Naive B cell (primary cell): ENCODE measurements around the gene C1QTNF6. TPM values are rescaled to one million over a fixed set of nuclear protein-coding genes. Genes with fewer than 3 reads are reported as not detected.

ENCODE experiments used
- ATAC-seq, 2 donors: fragments of 150-1000 bp; cut with Tn5 transposase; 2 replicates each; pipeline ENCODE4 v1.10.0; 2021; ENCODE audit warnings: low read depth in 2 of 2, mild to moderate bottlenecking in 2 of 2, moderate library complexity in 2 of 2
- DNase-seq: peaks from one replicate; pipeline ENCODE4 v3.0.0; 2022
- H3K27ac Mint-ChIP-seq, 6 donors: one replicate each; pipeline ENCODE4 v1.8.0; 2020 to 2022; ENCODE audit warnings: mild to moderate bottlenecking in 6 of 6, mixed read lengths in 6 of 6, moderate library complexity in 5 of 6, inconsistent platforms in 2 of 6
- H3K27me3 Mint-ChIP-seq, 3 donors: one replicate each; pipeline ENCODE4 v1.8.0; 2021 to 2022; ENCODE audit warnings: mixed read lengths in 3 of 3, mild to moderate bottlenecking in 1 of 3
- H3K36me3 Mint-ChIP-seq, 2 donors: one replicate each; pipeline ENCODE4 v1.8.0; 2020 to 2022; ENCODE audit warnings: mixed read lengths in 2 of 2, inconsistent platforms in 1 of 2, mild to moderate bottlenecking in 1 of 2
- H3K4me1 Mint-ChIP-seq, 3 donors: one replicate each; pipeline ENCODE4 v1.8.0; 2020 to 2022; ENCODE audit warnings: mixed read lengths in 3 of 3, inconsistent platforms in 1 of 3, mild to moderate bottlenecking in 1 of 3, moderate library complexity in 1 of 3
- H3K4me3 Mint-ChIP-seq, 8 donors: one replicate each; pipeline ENCODE4 v1.8.0; 2020 to 2022; ENCODE audit warnings: mild to moderate bottlenecking in 8 of 8, mixed read lengths in 8 of 8, moderate library complexity in 8 of 8, inconsistent platforms in 2 of 8
- H3K9me3 Mint-ChIP-seq, 7 donors: one replicate each; pipeline ENCODE4 v1.8.0; 2020 to 2022; ENCODE audit warnings: mixed read lengths in 7 of 7, mild to moderate bottlenecking in 5 of 7, inconsistent platforms in 2 of 7, moderate library complexity in 1 of 7
- polyA plus RNA-seq, 6 donors: library from polyadenylated mRNA; unstranded; fragments of 300-500 nt; fragmentation: Illumina TruSeq; gene quantifications; one replicate each; pipeline ENCODE4 v1.2.3, GENCODE V29; 2021; ENCODE audit warnings: low read depth in 6 of 6

The C1QTNF6 gene
- polyA plus RNA-seq, 6 donors from 2014 or later: 1.1 to 2.0 (median 1.5) TPM; not detected in 1

DNA sequence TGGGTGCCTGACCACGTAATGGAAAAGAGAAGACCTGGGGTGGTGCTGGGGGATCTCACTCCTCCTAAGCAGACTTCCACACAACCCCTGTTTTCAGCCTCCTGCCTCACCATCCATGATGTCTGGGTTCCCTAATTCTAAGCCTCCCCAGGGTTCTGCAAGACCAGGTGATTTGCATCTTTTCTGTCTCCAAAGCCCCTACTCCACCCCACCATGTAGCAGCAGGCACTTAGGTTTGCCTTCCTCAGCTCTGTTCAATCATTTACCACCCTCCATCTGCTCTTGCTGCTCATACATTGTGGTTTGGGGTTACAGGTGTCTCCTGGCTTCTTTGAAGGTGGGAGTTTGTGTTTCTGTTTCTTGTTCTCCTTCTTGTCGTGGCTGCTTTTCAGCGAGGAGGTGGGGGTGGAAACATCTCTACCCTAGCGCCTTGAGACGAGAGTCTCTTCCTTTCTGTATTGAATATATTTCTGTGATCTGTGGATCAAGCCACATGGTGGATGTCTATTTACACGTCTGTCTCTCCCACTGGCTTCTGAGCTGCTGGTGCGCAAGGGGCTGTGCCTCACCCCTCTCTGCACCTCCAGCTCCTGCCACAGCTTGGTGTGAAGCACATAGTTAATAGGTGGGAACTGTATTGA is 30.8 kb upstream of the C1QTNF6 start:
- Mint-ChIP-seq H3K4me3 (peak overlapping the region; percentile 3 to 88 (median 72)), H3K27ac (peak overlapping the region; percentile 92 to 98 (median 96)), H3K36me3 (peaks cover 1 to 9% of the 10 kb centered on the region in 2 donors), H3K4me1 (peaks cover 57 to 78% (median 64%) of the 10 kb centered on the region in 3 donors), H3K27me3 (no peaks in the 10 kb centered on the region), H3K9me3 (peaks cover 0 to 5% (median 0%) of the 10 kb centered on the region in 7 donors)
- ATAC-seq (peak; percentile 94), DNase-seq (peak; percentile 92)

DNA sequence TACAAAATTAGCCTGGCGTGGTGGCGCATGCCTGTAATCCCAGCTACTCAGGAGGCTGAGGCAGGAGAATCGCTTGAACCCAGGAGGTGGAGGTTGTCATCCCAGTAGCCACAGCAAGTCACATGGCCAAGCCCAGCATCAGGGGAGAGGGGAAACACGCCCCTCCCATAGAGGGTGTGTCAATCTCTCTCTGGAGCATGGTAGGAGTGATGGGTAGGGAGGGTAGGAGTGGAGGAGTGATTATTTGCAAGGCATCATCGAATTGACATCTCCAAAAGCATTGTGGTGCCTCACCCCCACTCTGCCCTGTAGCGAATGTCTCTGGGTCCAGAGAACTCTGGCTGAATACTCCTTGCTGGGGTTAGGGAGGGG is 30.3 kb upstream of the C1QTNF6 start:
- DNase-seq (no peak), ATAC-seq (no peak)
- peaks cover 0 to 7% of the 10 kb centered on the region in 2 donors for H3K36me3 Mint-ChIP-seq
- peaks cover 52 to 73% (median 63%) of the 10 kb centered on the region in 3 donors for H3K4me1 Mint-ChIP-seq
- peak overlapping the region; percentile 5 to 88 (median 72) for H3K4me3 Mint-ChIP-seq
- peaks cover 0 to 5% (median 0%) of the 10 kb centered on the region in 7 donors for H3K9me3 Mint-ChIP-seq
- no peaks in the 10 kb centered on the region for H3K27me3 Mint-ChIP-seq
- H3K27ac Mint-ChIP-seq: peak overlapping the region; percentile 92 to 98 (median 96)

DNA sequence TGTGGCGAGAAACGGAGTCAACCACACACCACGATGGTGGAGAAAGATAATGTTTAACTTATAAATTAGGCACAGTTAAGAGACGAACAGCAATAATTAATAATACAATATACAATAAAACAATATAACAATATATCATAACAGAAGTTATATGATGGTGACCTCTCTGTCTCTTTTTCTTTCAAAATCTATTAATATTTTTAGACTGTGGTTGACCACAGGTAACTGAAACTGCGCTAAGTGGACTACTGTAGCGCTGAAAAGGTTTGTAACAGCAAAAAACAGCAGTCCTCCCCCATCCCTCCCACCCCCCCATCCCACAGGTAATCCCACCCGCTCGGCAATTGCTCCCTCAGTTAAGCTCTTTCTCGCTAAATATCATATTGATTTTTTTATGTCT is 27.8 kb upstream of the C1QTNF6 start:
- H3K36me3 Mint-ChIP-seq: no peaks in the 10 kb centered on the region
- peaks cover 41 to 50% (median 42%) of the 10 kb centered on the region in 3 donors for H3K4me1 Mint-ChIP-seq
- no peak for ATAC-seq
- DNase-seq: no peak
- H3K27me3 Mint-ChIP-seq: no peaks in the 10 kb centered on the region
- no peak overlapping the region for H3K4me3 Mint-ChIP-seq
- H3K9me3 Mint-ChIP-seq: peaks cover 0 to 2% (median 0%) of the 10 kb centered on the region in 7 donors
- H3K27ac Mint-ChIP-seq: no peak overlapping the region

DNA sequence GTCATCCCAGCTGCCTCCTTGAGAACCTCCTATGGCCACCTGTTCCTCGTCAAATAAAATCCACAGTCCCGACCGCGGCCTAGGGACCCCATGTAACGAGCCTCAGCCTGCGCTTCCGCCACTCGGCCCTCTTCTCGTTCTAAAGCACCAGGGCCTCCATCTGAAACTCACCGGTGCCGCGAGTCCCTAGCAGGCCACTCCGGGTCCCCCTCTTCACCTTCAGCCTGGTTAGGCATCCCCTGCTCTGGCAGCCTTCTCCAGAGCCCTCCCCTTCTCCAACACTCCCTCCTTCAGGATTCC is 26.6 kb upstream of the C1QTNF6 start:
- ATAC-seq (no peak), DNase-seq (no peak)
- Mint-ChIP-seq H3K27me3 (no peaks in the 10 kb centered on the region), H3K27ac (no peak overlapping the region), H3K4me3 (peak overlapping the region in 1 of 8 donors; percentile 66), H3K4me1 (peaks cover 29 to 38% (median 33%) of the 10 kb centered on the region in 3 donors), H3K36me3 (no peaks in the 10 kb centered on the region), H3K9me3 (no peaks in the 10 kb centered on the region)

DNA sequence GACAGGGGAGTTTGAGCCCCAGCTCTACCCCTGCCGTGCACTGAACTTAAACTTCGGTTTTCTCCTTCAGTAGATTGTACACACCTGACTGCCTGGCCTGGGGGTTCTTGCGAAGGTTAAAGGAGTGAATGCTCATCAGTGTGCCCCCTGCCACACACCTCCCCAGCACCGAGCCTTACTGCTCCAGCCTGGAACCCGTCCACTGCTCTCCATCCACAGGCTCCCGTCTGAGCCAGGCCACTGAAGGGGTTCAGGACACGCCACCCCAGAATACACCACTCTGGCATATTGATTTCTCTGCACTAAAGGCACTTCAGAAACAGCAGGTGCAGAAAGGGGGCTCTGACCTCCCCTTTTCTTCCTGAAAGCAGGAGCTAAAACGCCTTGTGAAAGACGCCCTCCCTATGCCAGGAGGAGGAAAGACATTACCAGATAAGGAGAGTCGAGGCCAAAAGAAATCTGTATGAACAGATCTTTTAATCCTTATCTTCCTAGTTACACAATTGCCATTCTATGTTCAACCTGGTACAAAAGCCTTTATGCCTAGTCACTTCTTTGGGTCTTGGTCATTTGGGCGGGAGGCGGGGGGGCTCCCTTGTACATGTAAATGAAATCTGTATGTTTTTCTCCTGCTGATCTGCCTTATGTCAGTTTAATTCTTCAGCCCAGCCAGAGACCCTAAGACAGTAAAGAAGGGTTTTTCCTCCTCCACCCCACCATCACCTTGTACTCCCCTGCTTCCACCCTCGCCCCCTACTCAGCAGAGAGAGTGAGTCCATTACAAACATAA is 26.1 kb upstream of the C1QTNF6 start:
- DNase-seq: no peak
- Mint-ChIP-seq H3K36me3 (no peaks in the 10 kb centered on the region), H3K4me3 (peak overlapping the region in 1 of 8 donors; percentile 66), H3K27ac (no peak overlapping the region), H3K9me3 (no peaks in the 10 kb centered on the region), H3K27me3 (no peaks in the 10 kb centered on the region), H3K4me1 (peaks cover 24 to 34% (median 28%) of the 10 kb centered on the region in 3 donors)
- ATAC-seq: no peak

DNA sequence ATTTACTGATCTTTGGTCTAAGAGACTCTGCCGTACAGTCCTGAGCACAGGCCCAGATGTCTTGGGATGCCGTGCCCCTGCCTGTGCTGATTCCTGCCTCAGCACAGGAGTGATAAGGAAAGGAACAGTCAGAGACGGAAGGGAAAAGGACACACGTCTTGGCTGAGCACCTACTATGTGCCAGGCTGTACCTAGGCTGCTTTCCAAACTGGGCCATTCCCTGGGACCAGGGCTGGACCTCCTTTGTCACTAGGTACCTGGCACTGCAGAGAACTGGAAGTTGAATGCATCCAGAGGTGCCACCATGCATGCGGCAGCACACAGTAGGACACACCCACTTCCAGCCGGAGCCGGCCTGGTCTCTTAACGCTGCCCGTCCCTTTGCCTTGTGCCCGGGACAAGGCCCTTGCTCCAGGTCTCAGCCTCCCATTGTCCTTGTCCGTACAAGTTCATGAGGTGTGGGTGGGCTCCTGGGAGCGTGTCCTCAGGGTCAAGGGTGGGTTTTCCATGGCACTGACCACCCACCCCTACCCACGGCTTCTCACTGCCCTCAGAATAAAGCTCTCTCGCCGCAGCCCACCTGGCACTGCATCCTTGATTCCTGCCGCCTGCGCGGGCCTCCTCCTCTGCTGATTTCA is 25.3 kb upstream of the C1QTNF6 start:
- H3K36me3 Mint-ChIP-seq: no peaks in the 10 kb centered on the region
- no peaks in the 10 kb centered on the region for H3K9me3 Mint-ChIP-seq
- peak overlapping the region in 1 of 8 donors; percentile 56 for H3K4me3 Mint-ChIP-seq
- peak overlapping the region in 2 of 6 donors; percentile 32 to 52 for H3K27ac Mint-ChIP-seq
- H3K4me1 Mint-ChIP-seq: peaks cover 22 to 26% (median 23%) of the 10 kb centered on the region in 3 donors
- ATAC-seq (no peak), DNase-seq (no peak)
- H3K27me3 Mint-ChIP-seq: no peaks in the 10 kb centered on the region

DNA sequence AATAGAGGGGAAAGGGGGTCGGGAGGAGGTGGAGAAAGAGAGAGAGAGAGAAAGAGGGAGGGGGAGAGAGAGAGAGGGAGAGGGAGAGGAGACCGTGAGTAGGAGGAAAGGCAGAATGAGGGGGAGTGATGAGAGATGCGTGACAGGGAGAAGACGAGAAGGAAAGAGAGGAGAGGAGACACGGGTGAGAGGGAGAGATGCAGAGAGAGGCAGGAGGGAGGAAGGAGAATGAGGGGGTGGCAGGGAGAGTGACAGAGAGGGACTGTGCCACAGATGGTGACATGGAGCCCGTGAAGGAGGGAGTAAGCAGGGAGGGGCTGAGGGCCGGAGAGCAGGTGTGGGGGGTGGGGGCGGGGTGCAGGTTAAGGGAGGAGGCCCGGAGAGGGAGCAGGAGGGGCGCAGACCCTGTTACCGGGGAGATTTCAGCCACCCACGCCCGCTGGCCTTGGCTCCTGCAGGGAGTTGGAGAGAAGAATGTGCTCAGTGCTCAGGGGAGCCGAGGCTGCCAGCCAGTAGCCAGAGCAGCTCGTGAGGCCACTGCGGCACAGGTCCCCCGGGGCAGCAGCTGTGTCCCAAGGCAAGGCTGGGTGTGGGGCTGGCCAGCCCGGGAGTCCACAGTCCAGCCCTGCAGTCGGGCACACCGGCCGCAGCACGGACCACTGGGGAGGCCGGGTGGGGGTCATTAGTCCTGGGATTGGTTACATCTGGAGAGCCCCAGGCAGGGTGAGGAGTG is 24.3 kb upstream of the C1QTNF6 start, which contains the start of gene SSTR3:
TSS of gene SSTR3 (minus strand) at position 304 of the 733 bp plus-strand sequence. CDS start 4,674 bp downstream, outside the sequence.
- no peaks in the 10 kb centered on the region for H3K9me3 Mint-ChIP-seq
- H3K4me1 Mint-ChIP-seq: peaks cover 13 to 17% (median 16%) of the 10 kb centered on the region in 3 donors
- no peaks in the 10 kb centered on the region for H3K36me3 Mint-ChIP-seq
- H3K27ac Mint-ChIP-seq: peak within 1 kb of the TSS in 1 of 6 donors; percentile 60
- DNase-seq (no peak), ATAC-seq (no peak)
- H3K4me3 Mint-ChIP-seq: peak within 1 kb of the TSS in 1 of 8 donors; percentile 56
- H3K27me3 Mint-ChIP-seq: no peaks in the 10 kb centered on the region

DNA sequence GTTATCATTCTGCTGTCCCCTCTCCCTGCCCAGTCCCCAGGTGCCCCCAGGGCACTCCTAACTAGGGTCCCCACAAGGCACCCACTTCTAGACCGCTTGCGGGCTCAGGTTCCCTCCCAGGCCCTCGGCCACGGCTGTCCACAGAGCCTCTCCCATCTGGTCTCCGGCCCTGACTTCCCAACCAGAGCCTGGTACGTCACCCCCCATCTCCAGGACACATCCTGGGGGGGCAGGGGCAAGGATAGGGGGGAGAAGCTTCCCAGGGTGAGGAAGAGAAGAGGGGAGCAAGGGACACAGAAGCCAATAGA is 23.8 kb upstream of the C1QTNF6 start:
- H3K27ac Mint-ChIP-seq: no peak overlapping the region

DNA sequence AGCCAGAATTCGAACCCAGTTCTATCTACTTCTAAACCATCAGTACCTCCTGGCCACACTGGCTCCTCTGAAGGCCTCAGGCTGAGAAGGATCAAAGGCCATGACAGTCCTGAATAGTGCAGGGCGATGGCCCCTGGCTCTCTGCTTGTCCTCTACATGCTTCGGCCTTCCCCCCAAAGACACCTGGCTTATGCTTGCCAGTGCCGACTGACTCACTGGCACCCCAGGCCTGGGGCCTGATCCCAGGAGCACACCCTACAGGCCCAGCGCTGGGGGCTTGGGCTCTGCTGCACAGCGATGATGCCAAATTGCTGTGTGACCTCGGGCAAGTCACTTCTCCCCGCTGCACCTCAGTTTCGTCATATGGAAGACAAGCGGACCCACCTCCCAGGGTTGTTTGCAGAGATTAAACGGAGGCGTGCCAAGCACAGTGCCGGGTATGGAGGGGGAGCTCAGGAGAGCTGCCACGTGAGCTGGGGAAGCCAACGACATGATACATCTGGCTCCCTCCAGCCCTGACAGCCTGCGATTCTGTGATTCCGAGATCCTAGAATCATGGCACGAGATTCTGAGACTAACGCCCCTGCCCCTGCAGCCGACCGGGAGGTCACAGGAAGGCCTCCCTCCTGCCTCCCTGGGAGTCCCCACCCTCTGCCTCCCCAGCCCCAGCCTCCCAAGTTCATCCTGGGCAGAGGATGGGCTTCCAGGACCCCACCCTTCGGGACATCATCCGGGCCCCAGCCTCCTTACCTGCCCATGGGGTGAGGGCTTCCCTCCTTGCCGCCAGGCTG is 23.2 kb upstream of the C1QTNF6 start:
- ATAC-seq (no peak), DNase-seq (no peak)
- Mint-ChIP-seq H3K9me3 (no peaks in the 10 kb centered on the region), H3K4me3 (peak overlapping the region in 1 of 8 donors; percentile 80), H3K36me3 (no peaks in the 10 kb centered on the region), H3K27me3 (no peaks in the 10 kb centered on the region), H3K4me1 (peaks cover 6 to 13% (median 13%) of the 10 kb centered on the region in 3 donors), H3K27ac (peak overlapping the region in 1 of 6 donors; percentile 22)

More for the DNA sequence above, 23.8 kb upstream of the C1QTNF6 start:
- Mint-ChIP-seq H3K9me3 (no peaks in the 10 kb centered on the region), H3K4me1 (peaks cover 12 to 14% (median 13%) of the 10 kb centered on the region in 3 donors), H3K27me3 (no peaks in the 10 kb centered on the region), H3K4me3 (no peak overlapping the region), H3K36me3 (no peaks in the 10 kb centered on the region)
- no peak for ATAC-seq
- DNase-seq: no peak

DNA sequence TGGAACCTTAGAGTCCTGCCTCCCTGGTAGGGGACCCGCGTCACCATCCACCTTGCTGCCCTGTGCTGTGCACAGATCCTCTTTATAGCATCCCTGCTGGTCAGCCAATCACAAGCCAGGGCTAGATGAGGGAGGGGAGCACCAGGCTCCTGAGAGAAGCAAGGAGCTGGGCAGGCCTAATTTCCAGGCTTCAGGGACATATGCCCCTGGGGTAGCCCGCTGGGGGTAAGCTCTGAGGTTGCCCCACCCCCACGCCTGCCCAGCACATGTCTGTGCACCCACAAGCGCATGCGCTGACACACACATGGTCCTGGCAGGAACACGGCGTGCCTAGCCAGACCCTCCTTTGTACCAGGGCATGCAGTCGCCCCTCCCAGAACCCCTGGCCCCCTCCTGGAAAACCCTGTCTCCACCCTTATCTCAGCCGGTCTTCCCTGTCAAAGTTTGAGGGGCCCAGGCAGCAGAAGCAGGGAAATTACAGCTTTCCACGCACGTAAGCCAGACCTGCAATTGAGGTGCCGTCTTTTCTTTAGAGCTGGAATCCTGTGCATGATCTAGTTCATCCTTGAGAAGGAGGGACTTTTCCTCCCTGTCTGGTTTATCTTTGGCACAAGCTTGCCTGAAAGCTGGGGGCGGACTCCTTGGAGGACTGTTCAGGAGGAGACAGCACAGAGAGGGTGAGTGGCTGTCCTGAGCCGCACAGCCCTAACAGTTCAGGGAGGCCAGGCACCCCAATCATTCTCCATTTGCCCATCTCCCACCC is 22.2 kb upstream of the C1QTNF6 start:
- Mint-ChIP-seq H3K9me3 (no peaks in the 10 kb centered on the region), H3K27me3 (no peaks in the 10 kb centered on the region), H3K36me3 (no peaks in the 10 kb centered on the region), H3K27ac (peak overlapping the region in 1 of 6 donors; percentile 22), H3K4me3 (no peak overlapping the region), H3K4me1 (peaks cover 6 to 21% (median 12%) of the 10 kb centered on the region in 3 donors)
- no peak for DNase-seq
- ATAC-seq: no peak

DNA sequence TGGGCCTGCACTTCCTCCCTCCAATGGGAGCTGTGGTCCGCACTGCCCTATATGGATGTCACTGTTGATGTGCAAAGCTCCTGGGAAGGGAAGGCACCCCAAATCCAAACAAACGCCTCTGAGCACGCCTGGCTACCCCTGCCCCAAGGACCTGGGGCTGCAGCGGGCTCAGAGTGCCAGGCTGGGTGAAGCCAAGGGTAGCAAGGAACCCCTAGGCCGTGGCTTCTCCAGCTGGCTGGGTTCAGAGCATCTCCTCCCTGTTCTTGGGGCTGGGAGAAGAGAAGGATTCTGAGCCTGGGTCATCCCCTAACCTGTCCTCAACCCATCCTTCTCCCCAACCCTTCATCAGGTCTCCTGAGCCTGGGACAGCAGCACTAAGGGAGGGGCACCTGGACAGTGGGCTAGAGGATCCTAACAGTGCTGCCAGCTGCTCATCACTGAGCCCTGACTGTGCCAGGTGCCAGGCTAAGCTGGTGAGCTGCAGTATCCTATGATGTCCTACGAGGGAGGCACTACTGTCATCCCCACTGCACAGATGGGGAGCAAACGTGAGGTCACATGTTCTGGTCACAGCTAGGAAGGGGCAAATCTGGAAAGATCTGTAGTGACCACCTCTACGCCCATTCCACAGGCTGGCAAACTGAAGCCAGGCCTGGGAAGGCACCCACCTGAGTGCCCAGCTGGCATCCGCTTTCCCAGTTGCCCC is 21.2 kb upstream of the C1QTNF6 start:
- Mint-ChIP-seq H3K9me3 (no peaks in the 10 kb centered on the region), H3K4me1 (peaks cover 12 to 26% (median 16%) of the 10 kb centered on the region in 3 donors), H3K4me3 (no peak overlapping the region), H3K36me3 (no peaks in the 10 kb centered on the region), H3K27ac (no peak overlapping the region), H3K27me3 (no peaks in the 10 kb centered on the region)
- ATAC-seq (no peak), DNase-seq (no peak)
